ENCODE results near the gene GRIN2A.

GRCh38 chr16:9778849-9779248, 403.4 kb downstream of the GRIN2A start:
- TF ChIP-seq CTCF (optimal IDR thresholded peaks at IDR 0.05 in 1 of 3, IDR thresholded peaks at IDR 0.05 in 1 of 3, conservative IDR thresholded peaks at IDR 0.05 in 1 of 3; ENCODE audit: extremely low read depth in 1 of 3, insufficient read depth in 2 of 3, low read length in 3 of 3), result no peak
- TF ChIP-seq EZH2 (IDR thresholded peaks at IDR 0.05; ENCODE audit: low read length), result no peak

All from keratinocyte (primary cell).